GM10266 (cell line): ENCODE data around the gene ADM.

Experiments used
- DNase-seq: peaks from one replicate; pipeline ENCODE4 v3.0.0; 2012; ENCODE audit errors: extremely low spot score
- TF ChIP-seq, protein P1 (sequence below): IDR thresholded peaks from 2 replicates; pipeline ENCODE4 v1.5.1; 2012; ENCODE audit warnings: mild to moderate bottlenecking, low read depth; ENCODE audit not compliant: control insufficient read depth, insufficient read depth; ENCODE audit errors: missing control alignments

The ADM gene

DNA sequence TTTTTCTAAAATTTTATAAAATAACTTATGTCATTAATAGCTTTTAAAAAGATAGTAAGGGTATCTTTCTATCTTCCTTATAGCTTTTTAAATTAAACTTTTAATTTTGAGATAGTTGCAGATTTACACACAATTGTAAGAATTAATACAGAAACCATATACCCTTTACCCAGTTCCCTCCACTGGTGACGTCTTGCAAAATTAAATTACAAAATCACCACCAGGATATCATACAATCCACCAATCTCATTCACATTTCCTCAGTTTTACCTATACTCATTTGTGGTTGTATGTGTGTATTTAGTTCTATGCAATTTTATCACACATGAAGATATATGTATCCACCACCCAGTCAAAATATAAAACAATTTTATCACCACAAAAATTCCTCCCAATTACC lies 20.9 kb upstream of the ADM start:
- DNase-seq, result no peak
- TF ChIP-seq, protein P1, sequence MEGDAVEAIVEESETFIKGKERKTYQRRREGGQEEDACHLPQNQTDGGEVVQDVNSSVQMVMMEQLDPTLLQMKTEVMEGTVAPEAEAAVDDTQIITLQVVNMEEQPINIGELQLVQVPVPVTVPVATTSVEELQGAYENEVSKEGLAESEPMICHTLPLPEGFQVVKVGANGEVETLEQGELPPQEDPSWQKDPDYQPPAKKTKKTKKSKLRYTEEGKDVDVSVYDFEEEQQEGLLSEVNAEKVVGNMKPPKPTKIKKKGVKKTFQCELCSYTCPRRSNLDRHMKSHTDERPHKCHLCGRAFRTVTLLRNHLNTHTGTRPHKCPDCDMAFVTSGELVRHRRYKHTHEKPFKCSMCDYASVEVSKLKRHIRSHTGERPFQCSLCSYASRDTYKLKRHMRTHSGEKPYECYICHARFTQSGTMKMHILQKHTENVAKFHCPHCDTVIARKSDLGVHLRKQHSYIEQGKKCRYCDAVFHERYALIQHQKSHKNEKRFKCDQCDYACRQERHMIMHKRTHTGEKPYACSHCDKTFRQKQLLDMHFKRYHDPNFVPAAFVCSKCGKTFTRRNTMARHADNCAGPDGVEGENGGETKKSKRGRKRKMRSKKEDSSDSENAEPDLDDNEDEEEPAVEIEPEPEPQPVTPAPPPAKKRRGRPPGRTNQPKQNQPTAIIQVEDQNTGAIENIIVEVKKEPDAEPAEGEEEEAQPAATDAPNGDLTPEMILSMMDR, result no peak

DNA sequence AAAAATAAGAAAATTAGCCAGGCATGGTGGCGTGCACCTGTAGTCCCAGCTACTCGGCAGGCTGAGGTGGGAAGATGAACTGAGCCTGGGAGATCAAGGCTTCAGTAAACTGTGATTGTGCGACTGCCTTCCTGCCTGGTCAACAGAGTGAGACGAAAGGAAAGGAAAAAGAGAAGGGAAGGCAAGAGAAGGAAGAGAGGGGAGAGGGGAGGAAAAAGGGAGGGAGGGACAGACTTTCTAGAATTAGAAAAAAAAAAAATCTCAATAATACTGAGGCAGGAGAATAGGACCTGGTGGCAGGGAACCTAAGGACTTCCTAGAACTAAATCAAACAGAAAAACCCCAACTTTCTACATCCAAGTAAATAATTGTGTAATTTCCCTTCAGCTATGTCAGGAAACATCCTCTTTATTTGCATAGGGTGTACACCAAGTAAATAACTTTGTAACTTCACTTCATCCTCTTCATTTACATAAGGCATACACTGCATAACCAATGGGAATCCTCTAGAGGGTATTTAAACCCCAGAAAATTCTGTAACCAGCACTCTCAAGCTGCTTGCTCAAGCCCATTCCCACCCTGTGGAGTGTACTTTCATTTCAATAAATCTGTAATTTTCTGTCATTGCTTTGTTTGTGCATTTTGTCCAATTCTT lies 19.6 kb upstream of the ADM start:
- TF ChIP-seq, protein P1, result no peak
- no peak for DNase-seq

DNA sequence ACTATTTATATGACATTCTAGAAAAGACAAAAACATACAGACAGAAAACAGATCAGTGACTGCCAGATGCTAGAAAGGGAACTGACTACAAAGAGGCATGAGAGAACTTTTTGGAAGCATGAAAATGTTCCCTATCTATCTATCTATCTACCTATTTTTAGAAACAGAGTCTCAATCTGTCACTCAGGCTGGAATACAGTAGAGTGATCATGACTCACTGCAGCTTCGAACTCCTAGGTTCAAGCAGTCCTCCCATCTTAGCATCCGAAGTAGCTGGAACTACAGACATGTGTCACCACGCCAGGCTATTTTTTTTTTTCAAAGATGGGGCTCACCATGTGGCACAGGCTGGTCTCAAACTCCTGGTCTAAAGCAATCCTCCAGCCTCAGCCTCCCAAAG lies 17.7 kb upstream of the ADM start:
- TF ChIP-seq, protein P1, result no peak
- DNase-seq, result no peak

DNA sequence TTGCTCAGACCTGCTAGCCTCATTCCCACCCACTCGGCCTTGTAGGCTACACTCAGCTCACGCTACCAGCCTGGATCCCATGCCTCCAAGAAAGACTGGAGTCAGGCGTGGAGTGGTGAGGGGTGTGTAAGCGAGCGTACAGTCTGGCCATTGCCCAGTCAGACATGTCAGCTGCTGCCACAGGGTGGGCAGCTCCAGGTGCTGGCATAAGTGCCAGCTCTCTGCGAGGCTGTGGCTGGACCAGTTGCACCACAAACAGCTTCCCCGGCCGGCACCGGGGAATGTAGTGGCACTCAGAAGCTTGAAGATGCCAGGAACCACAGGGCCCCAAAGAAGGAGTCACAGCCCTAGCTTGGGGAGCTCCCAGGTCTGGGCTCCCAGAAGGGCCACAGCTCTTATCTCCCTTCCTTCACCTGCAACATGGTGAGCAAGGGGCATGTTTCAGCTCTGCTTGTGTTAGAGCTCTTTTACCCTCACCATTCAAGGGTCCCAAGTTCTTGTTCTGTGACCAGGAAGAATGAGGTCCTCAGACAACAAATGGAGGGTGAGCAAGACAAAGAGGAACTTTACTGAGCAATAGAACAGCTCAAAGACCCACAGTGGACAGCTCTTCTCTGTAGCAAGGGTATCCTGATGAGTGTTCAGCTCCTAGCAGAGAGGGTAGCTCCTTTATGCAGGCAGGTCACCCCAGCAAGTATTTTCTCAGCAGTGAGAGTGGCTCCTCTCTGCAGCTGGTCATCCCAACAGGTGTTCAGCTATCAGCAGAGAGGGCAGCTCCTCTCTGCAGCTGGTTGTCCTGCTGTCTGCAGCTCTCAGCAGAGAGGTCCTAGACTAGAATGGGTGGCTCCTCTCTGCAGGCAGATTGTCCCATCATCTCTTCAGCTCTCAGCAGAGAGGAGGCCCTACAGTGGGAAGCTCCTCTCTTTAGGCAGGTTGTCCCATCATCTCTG lies 16.8 kb upstream of the ADM start:
- no peak for DNase-seq
- TF ChIP-seq, protein P1, result no peak

DNA sequence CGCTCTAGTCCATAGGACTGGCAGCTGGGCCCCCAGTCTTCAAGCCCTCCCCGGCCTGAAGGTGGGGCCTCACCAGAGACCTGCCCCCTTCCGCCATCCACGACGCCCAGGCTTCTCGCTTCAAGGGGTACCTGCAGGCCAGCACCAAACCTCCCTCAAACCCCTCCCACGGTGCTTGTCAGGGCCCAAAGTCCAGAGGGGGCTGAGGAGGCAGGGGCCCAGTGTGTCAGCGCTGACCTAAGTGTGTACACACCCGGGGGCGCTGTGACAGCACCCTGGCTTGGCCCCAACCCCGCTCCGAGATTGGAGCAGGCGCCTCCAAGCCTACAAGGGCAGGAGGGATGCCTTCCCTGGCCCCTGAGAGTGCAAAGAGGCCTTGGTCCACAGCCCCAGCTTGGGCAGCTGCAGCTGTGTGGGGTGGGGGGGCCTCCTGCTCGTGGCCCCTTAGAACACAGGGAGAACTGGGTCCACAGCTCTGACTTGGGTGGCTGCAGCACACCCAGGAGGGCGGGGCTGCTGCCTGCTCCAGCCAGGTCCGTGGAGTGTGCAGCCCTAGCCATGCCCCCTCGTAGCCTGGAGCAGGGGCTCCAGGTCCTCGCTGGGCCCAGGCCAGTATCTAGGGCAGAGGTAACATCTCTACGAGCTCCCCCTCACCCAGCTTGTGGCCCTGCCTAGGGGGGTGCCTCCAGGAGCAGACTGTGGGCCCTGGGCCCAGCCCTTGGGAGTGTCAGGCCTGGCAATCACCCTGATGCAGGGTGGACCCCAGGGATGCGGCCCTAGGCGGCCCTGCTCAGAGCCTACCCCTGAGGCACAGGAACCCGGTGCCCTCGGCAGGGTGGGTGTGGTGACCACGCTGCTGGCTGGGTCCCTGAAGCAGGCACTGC lies 15.8 kb upstream of the ADM start:
- TF ChIP-seq, protein P1, result no peak
- DNase-seq, result no peak

DNA sequence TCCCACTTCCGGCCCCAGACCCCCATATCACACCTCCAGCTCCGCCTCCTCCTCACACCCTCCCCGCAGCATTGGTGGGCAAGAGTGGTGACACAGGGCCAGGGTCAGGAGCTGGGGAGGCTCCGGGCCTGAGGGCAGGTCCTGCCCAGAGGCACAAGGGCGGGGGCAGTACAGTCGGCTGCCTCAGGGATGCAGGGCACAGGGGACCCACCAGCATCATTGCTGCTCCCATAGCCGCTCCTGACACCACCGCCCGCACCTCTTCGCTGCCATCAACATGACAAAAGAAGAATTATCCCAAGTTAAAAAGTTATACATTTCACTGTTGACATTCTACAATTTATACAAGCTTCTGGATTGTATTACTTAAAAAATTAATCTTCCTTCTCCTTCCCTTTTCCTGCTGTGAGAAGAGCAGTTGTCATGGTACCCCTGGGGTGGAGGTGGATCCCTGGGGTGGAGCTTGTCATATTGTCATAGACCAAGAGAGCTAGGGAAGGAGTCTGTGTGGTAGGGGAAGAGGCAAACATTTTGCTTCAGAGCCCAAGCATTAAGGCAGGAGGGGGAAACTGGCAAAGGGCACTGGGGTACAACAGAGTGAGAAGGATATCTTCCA lies 15.0 kb upstream of the ADM start:
- no peak for DNase-seq
- TF ChIP-seq, protein P1, result no peak
